CD4-positive, alpha-beta T cell (primary cell): ENCODE results near the gene COBL. TPM values are rescaled to one million over a fixed set of nuclear protein-coding genes. Genes with fewer than 3 reads are reported as not detected.

Experiments used
- ATAC-seq: fragments of 200-7000 bp; cut with Tn5 transposase; one replicate; pipeline ENCODE4 v1.10.0; 2022; ENCODE audit warnings: mild to moderate bottlenecking; ENCODE audit not compliant: poor library complexity
- CTCF ChIA-PET: fragments of 350-600 bp; sonication (Branson Sonifier 250); formaldehyde crosslinking; loops from one replicate; lab custom pipeline; 2021; ENCODE audit warnings: antibody characterized with exemption, inconsistent platforms; lab: Charles Lee
- POLR2A ChIA-PET: fragments of 350-600 bp; sonication (Branson Sonifier 250); formaldehyde crosslinking; loops from one replicate; lab custom pipeline; 2021; ENCODE audit warnings: antibody characterized with exemption, inconsistent platforms; lab: Charles Lee
- DNase-seq, 14 experiments: peaks; one replicate each; pipeline ENCODE4 v3.0.0-alpha.2; 2013 to 2020; ENCODE audit warnings: mixed read lengths in 2 of 14
- H3K27ac ChIP-seq, 2 donors: one replicate each; pipeline versions ENCODE4 v1.5.1 to v1.7.0; 2013; ENCODE audit warnings: low read length in 2 of 2, low read depth in 1 of 2, mild to moderate bottlenecking in 1 of 2
- H3K27me3 ChIP-seq, 2 experiments: 1 replicate in 1 of 2; 2 replicates in 1 of 2; pipeline versions ENCODE4 v1.6.1 to v1.7.0; 2013; ENCODE audit warnings: low read length in 2 of 2, control low read depth in 1 of 2, mild to moderate bottlenecking in 1 of 2, moderate library complexity in 1 of 2; ENCODE audit not compliant: insufficient read depth in 2 of 2, control insufficient read depth in 1 of 2
- H3K36me3 ChIP-seq: one replicate; pipeline ENCODE4 v1.6.1; 2013; ENCODE audit warnings: low read length, control low read depth; ENCODE audit not compliant: insufficient read depth
- H3K4me1 ChIP-seq: one replicate; pipeline ENCODE4 v1.6.1; 2013; ENCODE audit warnings: low read length, control low read depth; ENCODE audit not compliant: insufficient read depth
- H3K4me3 ChIP-seq: one replicate; pipeline ENCODE4 v1.5.1; 2013; ENCODE audit warnings: mild to moderate bottlenecking, low read length, moderate library complexity
- H3K9me3 ChIP-seq, 2 experiments: 1 replicate in 1 of 2; 2 replicates in 1 of 2; pipeline versions ENCODE4 v1.6.1 to v1.7.0; 2013; ENCODE audit warnings: low read length in 2 of 2, mild to moderate bottlenecking in 2 of 2, control low read depth in 1 of 2, moderate library complexity in 1 of 2; ENCODE audit not compliant: control insufficient read depth in 1 of 2, insufficient read depth in 1 of 2
- H3K27ac Mint-ChIP-seq: one replicate; pipeline ENCODE4 v1.8.0; 2020; ENCODE audit warnings: mixed read lengths
- H3K27me3 Mint-ChIP-seq: one replicate; pipeline ENCODE4 v1.8.0; 2021; ENCODE audit warnings: mixed read lengths
- H3K36me3 Mint-ChIP-seq: one replicate; pipeline ENCODE4 v1.8.0; 2021; ENCODE audit warnings: low read depth, mixed read lengths
- H3K4me1 Mint-ChIP-seq: one replicate; pipeline ENCODE4 v1.8.0; 2021; ENCODE audit warnings: low read depth, mixed read lengths
- H3K4me3 Mint-ChIP-seq: one replicate; pipeline ENCODE4 v1.8.0; 2020; ENCODE audit warnings: mild to moderate bottlenecking, mixed read lengths
- H3K9me3 Mint-ChIP-seq: one replicate; pipeline ENCODE4 v1.8.0; 2020; ENCODE audit warnings: mixed read lengths
- CTCF ChIP-seq: fragments of 200-600 bp; IDR thresholded peaks from one replicate; pipeline ENCODE4 v1.8.0; 2022; ENCODE audit warnings: antibody characterized with exemption, mild to moderate bottlenecking
- intact Hi-C, 2 experiments: fragments of 100-400 bp; cut with DNase I in 1 of 2; cut with micrococcal nuclease in 1 of 2; formaldehyde crosslinking; loops; one replicate each; pipeline versions ENCODE4 v1.15.1 to v1.9.0; 2023 to 2025; cut with DNase I, micrococcal nuclease
- total RNA-seq, 174 experiments: library from RNA in 2 of 174; stranded (reverse) in 2 of 174; gene quantifications; one replicate each; pipeline ENCODE4 v1.2.3 and lab custom pipeline; 2021 to 2026

The COBL gene
- total RNA-seq, 2 experiments from 2014 or later = not detected

DNA sequence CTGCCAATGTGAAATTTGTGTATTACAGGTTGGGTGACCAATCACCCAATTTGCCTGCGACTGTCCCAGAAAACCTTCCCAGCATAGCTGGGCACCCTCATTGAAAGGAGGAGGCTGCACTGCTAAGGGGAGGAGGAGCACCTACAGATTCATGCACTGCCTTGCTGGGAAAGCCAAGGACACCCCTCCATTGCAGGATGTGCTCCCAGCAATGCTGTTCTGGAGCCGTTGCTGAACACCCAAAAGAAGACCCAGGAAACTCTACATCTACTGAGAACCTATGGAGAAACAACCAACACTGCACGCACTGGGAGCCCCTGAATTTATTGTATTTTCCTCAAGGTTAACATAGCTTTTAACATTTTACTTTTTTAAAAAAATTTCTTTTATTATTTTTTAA is 295.7 kb downstream of the COBL start:
- H3K27me3 Mint-ChIP-seq = no peaks in the 10 kb centered on the region
- no peak overlapping the region for H3K27ac ChIP-seq

GRCh38 chr7:51019891-51020870 is 296.4 kb downstream of the COBL start:
- no peaks in the 10 kb centered on the region for H3K9me3 Mint-ChIP-seq
- no peaks in the 10 kb centered on the region for H3K4me1 ChIP-seq
- TF ChIP-seq CTCF = no peak
- H3K4me3 ChIP-seq = no peak overlapping the region
- H3K27ac Mint-ChIP-seq = no peak overlapping the region
- CTCF ChIA-PET = no interaction called here
- intact Hi-C loops = no loop called here
- no peak overlapping the region for H3K4me3 Mint-ChIP-seq
- POLR2A ChIA-PET = no interaction called here
- peaks cover 0 to 4% of the 10 kb centered on the region in 2 experiments for H3K9me3 ChIP-seq
- H3K27me3 Mint-ChIP-seq = no peaks in the 10 kb centered on the region
- no peak for ATAC-seq
- H3K27me3 ChIP-seq = no peaks in the 10 kb centered on the region
- no peaks in the 10 kb centered on the region for H3K36me3 Mint-ChIP-seq
- DNase-seq = no peak
- H3K36me3 ChIP-seq = no peaks in the 10 kb centered on the region
- H3K27ac ChIP-seq = no peak overlapping the region
- H3K4me1 Mint-ChIP-seq = no peaks in the 10 kb centered on the region

More for the DNA sequence above, 295.7 kb downstream of the COBL start:
- no peaks in the 10 kb centered on the region for H3K36me3 ChIP-seq
- no peaks in the 10 kb centered on the region for H3K9me3 Mint-ChIP-seq
- H3K4me3 ChIP-seq = no peak overlapping the region
- ChIA-PET CTCF (no interaction called here), POLR2A (no interaction called here)
- ATAC-seq = no peak
- H3K27ac Mint-ChIP-seq = no peak overlapping the region
- no peak overlapping the region for H3K4me3 Mint-ChIP-seq
- no peaks in the 10 kb centered on the region for H3K4me1 Mint-ChIP-seq
- peaks cover 0 to 4% of the 10 kb centered on the region in 2 experiments for H3K9me3 ChIP-seq
- TF ChIP-seq CTCF = no peak
- H3K36me3 Mint-ChIP-seq = no peaks in the 10 kb centered on the region
- no peaks in the 10 kb centered on the region for H3K27me3 ChIP-seq
- intact Hi-C loops = no loop called here
- no peaks in the 10 kb centered on the region for H3K4me1 ChIP-seq
- no peak for DNase-seq

GRCh38 chr7:51019191-51019844 is 297.3 kb downstream of the COBL start:
- Mint-ChIP-seq H3K4me1 (no peaks in the 10 kb centered on the region), H3K36me3 (no peaks in the 10 kb centered on the region), H3K27me3 (no peaks in the 10 kb centered on the region), H3K4me3 (no peak overlapping the region), H3K27ac (no peak overlapping the region), H3K9me3 (no peaks in the 10 kb centered on the region)
- Histone ChIP-seq H3K36me3 (no peaks in the 10 kb centered on the region), H3K27ac (no peak overlapping the region), H3K4me1 (no peaks in the 10 kb centered on the region), H3K4me3 (no peak overlapping the region), H3K9me3 (peaks cover 0 to 4% of the 10 kb centered on the region in 2 experiments), H3K27me3 (no peaks in the 10 kb centered on the region)
- ATAC-seq = no peak
- CTCF ChIA-PET = no interaction called here
- POLR2A ChIA-PET = no interaction called here
- TF ChIP-seq CTCF = no peak
- no peak for DNase-seq
- intact Hi-C loops = no loop called here
